ENCODE results near the gene FRA10AC1.

FRA10AC1 gene

GRCh38 chr10:93622942-93623341, 79.5 kb downstream of the FRA10AC1 start:
- no peak for DNase-seq

DNA sequence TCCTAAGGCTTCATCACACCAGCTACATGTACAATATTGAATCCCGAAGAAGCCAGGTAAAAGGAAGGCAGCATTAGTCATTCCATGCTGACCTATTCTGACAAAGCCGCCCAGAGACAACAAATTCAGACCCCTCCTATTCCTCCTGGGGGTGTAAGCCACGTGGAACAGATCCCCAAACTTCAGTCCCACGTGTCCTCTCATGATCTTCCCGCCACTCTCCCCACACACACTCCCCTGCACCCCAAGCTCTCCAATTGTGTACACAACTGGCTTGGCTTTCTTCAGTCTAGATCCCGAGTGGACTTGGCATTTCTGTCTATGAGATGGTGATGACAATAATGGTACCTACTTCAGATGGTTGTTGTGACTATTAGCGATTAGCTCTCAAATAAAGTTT, 81.5 kb downstream of the FRA10AC1 start:
- no peak for DNase-seq

Measured in activated CD4-positive, alpha-beta T cell treated with anti-CD3 and anti-CD28 coated beads, Interleukin-2, Interleukin-6, amounts not matched to agents 100 ng/mL and 50 ng/mL, durations not matched to agents 16 hours and 8 hours (primary cell).